Large intestine (tissue), 3 donors: ENCODE data around the gene GNA15. TPM values are rescaled to one million over a fixed set of nuclear protein-coding genes. Genes with fewer than 3 reads are reported as not detected.
A peak's percentile ranks its signal among the peaks of the same experiment; 100 is the strongest.
"Not testable (repeated sequence)": the region's sequence is repeated elsewhere in the genome, so short reads cannot be mapped to it uniquely, and the experiment has no call there.

Source experiments
- DNase-seq, 2 donors: peaks; one replicate each; pipeline versions ENCODE4 v3.0.0 to v3.0.0-alpha.2; 2013
- H3K27ac ChIP-seq: one replicate; pipeline ENCODE4 v1.5.1; 2013; ENCODE audit warnings: low read length
- H3K27me3 ChIP-seq: 2 replicates; pipeline ENCODE4 v1.6.1; 2013; ENCODE audit warnings: low read length; ENCODE audit not compliant: control insufficient read depth, insufficient read depth
- H3K36me3 ChIP-seq: 2 replicates; pipeline ENCODE4 v1.6.1; 2013; ENCODE audit warnings: low read length; ENCODE audit not compliant: control insufficient read depth, insufficient read depth
- H3K4me1 ChIP-seq: one replicate; pipeline ENCODE4 v1.6.1; 2013; ENCODE audit warnings: low read length; ENCODE audit not compliant: control insufficient read depth, insufficient read depth
- H3K4me3 ChIP-seq: one replicate; pipeline ENCODE4 v1.5.1; 2013; ENCODE audit warnings: low read length
- H3K9me3 ChIP-seq: one replicate; pipeline ENCODE4 v1.6.1; 2013; ENCODE audit warnings: mild to moderate bottlenecking, low read depth, low read length, moderate library complexity; ENCODE audit not compliant: control insufficient read depth
- WGBS: methylation state at CpG from one replicate; pipeline ENCODE4 v1.1.5; 2013; ENCODE audit warnings: low lambda C conversion rate; ENCODE audit not compliant: insufficient coverage; 5-methylcytosine and 5-hydroxymethylcytosine counted together
- polyA plus RNA-seq: library from polyadenylated mRNA; unstranded; fragments of 120-200 nt; gene quantifications from one replicate; pipeline ENCODE4 v1.2.1, GENCODE V29; 2013

Gene GNA15
- polyA plus RNA-seq, 1 donor, result 2.1 TPM

- no CpG with 5 or more reads among the region's 35 CpGs for WGBS
- H3K4me3 ChIP-seq, result no peak overlapping the region
- H3K4me1 ChIP-seq, result no peaks in the 10 kb centered on the region
- H3K27ac ChIP-seq, result no peak overlapping the region
- peaks cover 3% of the 10 kb centered on the region for H3K9me3 ChIP-seq
- no peak for DNase-seq
- peaks cover 13% of the 10 kb centered on the region for H3K27me3 ChIP-seq
- H3K36me3 ChIP-seq, result no peaks in the 10 kb centered on the region
Observed at GRCh38 chr19:3149526-3150505, 14.0 kb downstream of the GNA15 start.

- H3K4me3 ChIP-seq, result no peak overlapping the region
- H3K36me3 ChIP-seq, result no peaks in the 10 kb centered on the region
- DNase-seq, result no peak
- peaks cover 3% of the 10 kb centered on the region for H3K9me3 ChIP-seq
- no peaks in the 10 kb centered on the region for H3K4me1 ChIP-seq
- no peak overlapping the region for H3K27ac ChIP-seq
- no CpG with 5 or more reads among the region's 5 CpGs for WGBS
- peaks cover 13% of the 10 kb centered on the region for H3K27me3 ChIP-seq
Observed at GRCh38 chr19:3150739-3151329, 15.0 kb downstream of the GNA15 start.

- WGBS, result 39% methylated on average over 2 of the region's 14 CpGs
- Histone ChIP-seq H3K27me3 (peaks cover 13% of the 10 kb centered on the region), H3K4me3 (no peak overlapping the region), H3K27ac (no peak overlapping the region), H3K9me3 (no peaks in the 10 kb centered on the region), H3K4me1 (no peaks in the 10 kb centered on the region), H3K36me3 (no peaks in the 10 kb centered on the region)
- DNase-seq, result no peak
Observed at GRCh38 chr19:3151563-3152418, 16.0 kb downstream of the GNA15 start.

GRCh38 chr19:3152419-3152780 is 16.6 kb downstream of the GNA15 start:
- Histone ChIP-seq H3K4me1 (no peaks in the 10 kb centered on the region), H3K27me3 (peaks cover 13% of the 10 kb centered on the region), H3K36me3 (no peaks in the 10 kb centered on the region), H3K9me3 (no peaks in the 10 kb centered on the region), H3K4me3 (no peak overlapping the region), H3K27ac (no peak overlapping the region)
- DNase-seq, result no peak
- no CpG with 5 or more reads among the region's 3 CpGs for WGBS

- 95% methylated on average over 2 of the region's 3 CpGs for WGBS
- DNase-seq, result no peak
- Histone ChIP-seq H3K27me3 (peaks cover 13% of the 10 kb centered on the region), H3K27ac (no peak overlapping the region), H3K4me1 (no peaks in the 10 kb centered on the region), H3K4me3 (no peak overlapping the region), H3K36me3 (no peaks in the 10 kb centered on the region), H3K9me3 (no peaks in the 10 kb centered on the region)
Observed at GRCh38 chr19:3153286-3154230, 17.7 kb downstream of the GNA15 start.

- 83% methylated on average over 1 of the region's 3 CpGs for WGBS
- H3K4me1 ChIP-seq, DNase-seq, H3K9me3 ChIP-seq, H3K4me3 ChIP-seq, H3K36me3 ChIP-seq, H3K27ac ChIP-seq: not testable (repeated sequence)
- H3K27me3 ChIP-seq, result peaks cover 11% of the 10 kb centered on the region
Observed at GRCh38 chr19:3154447-3154846, 18.6 kb downstream of the GNA15 start.

- peaks cover 6% of the 10 kb centered on the region for H3K27me3 ChIP-seq
Observed at GRCh38 chr19:3154957-3155736, 19.3 kb downstream of the GNA15 start.

GRCh38 chr19:3157096-3157845 is 21.4 kb downstream of the GNA15 start:
- no CpG with 5 or more reads among the region's 23 CpGs for WGBS
- no peak for DNase-seq
- H3K9me3 ChIP-seq, result no peaks in the 10 kb centered on the region
- H3K36me3 ChIP-seq, result no peaks in the 10 kb centered on the region
- H3K4me1 ChIP-seq, result no peaks in the 10 kb centered on the region
- H3K27ac ChIP-seq, result no peak overlapping the region
- no peaks in the 10 kb centered on the region for H3K27me3 ChIP-seq
- no peak overlapping the region for H3K4me3 ChIP-seq

More at GRCh38 chr19:3154957-3155736, 19.3 kb downstream of the GNA15 start:
- no peaks in the 10 kb centered on the region for H3K9me3 ChIP-seq
- WGBS, result 91% methylated on average over 4 of the region's 21 CpGs
- no peak overlapping the region for H3K27ac ChIP-seq
- no peak overlapping the region for H3K4me3 ChIP-seq
- H3K36me3 ChIP-seq, result no peaks in the 10 kb centered on the region
- H3K4me1 ChIP-seq, result no peaks in the 10 kb centered on the region
- DNase-seq, result peak in 1 of 2 donors; percentile 29
